HG03196 (cell line): ENCODE data around the gene PAM16.
"Not testable (repeated sequence)": the region's sequence is repeated elsewhere in the genome, so short reads cannot be mapped to it uniquely, and the experiment has no call there.

ENCODE experiments used
- ATAC-seq: cut with Tn5 transposase; IDR thresholded peaks from one replicate; pipeline ENCODE4 v1.9.1; 2021; ENCODE audit not compliant: unreplicated experiment

Gene PAM16

DNA sequence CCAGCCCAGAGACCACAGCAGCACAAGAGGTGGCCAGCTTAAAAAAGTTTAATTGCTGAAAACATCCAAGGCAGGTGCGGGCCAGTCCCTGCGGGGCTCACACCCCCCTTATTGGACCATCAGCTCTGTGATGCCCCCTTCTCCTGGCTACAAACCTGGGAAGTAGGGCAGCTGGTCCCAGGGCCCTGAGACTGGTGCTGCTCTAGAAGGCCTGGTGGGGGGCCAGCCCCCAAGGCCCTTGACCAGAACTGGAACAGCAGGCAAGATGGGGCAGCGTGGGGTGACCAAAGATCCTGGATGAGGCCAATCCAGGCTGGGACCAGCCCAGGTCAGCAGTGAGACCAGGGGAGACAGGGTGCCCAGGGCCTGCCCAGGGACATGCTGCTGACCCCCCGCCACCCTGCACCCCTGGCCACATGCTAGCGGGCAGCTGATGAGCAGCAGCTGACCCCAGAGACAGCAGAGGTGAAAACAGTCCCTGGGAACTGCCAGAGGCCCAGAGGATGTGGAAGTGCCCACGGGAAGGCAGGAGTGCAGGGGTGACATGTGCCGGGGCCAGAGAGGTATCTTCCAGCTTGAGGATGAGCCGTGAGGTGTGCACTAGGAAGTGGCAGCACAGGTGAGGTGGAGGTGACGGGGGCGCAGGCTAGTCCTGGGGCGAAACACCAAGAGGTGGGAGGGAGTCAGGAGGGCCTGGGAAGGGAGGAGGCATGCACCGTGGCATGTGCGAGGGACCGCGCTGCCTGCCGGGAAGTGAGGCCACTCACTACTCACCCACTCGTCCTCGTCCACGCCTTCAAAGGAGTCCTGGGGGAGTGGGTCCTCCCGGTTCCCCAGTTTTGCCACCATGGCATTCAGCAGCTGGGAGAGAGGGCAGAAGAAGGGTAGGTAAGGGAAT lies 3.6 kb upstream of the PAM16 start:
- no peak for ATAC-seq

DNA sequence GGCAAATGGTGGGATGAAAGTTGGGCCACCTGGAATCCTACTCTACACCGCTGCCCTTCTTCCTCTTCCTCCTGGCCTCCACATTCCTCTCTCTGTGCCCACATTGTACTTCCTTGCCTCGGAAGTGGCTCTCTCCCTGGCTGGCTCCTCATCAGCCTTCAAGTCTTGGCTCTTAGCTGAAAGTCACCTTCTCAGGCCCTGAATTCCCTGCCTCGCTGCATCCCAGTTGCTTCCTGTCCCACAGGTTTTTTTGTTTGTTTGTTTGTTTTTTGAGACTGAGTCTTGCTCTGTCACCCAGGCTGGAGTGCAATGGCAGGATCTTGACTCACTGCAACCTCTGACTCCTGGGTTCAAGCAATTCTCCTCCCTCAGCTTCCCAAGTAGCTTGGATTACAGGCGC lies 2.6 kb upstream of the PAM16 start:
- no peak for ATAC-seq

DNA sequence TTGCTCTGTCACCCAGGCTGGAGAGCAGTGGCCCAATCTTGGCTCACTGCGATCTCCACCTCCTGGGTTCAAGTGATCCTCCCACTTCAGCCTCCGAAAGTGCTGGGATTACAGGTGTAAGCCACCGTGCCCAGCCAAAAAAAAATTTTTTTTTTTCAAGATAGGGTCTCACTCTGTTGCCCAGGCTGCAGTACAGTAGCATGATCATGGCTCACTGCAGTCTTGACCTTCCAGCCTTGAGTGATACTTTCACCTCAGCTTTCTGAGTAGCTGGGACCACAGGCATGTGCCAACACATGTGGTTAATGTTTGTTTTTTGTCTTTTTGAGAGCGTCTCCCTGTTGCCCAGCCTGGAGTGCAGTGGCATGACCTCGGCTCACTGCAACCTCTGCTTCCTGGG lies 1.7 kb upstream of the PAM16 start:
- no peak for ATAC-seq

DNA sequence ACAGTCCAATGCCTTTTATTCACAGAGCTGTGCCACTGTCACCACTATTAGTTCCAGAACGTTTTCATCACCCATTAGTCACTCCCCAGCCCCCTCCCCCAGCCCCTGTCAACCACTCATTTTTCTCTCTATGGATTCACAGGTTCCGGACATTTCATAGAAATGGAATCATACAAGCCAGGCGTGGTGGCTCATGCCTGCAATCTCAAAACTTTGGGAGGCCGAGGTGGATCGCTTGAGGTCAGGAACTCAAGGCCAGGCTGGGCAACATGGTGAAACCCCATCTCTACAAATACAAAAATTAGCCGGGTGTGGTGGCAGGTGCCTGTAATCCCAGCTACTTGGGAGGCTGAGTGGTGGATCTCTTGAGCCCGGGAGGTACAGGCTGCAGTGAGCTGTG lies 759 bp upstream of the PAM16 start:
- no peak for ATAC-seq

DNA sequence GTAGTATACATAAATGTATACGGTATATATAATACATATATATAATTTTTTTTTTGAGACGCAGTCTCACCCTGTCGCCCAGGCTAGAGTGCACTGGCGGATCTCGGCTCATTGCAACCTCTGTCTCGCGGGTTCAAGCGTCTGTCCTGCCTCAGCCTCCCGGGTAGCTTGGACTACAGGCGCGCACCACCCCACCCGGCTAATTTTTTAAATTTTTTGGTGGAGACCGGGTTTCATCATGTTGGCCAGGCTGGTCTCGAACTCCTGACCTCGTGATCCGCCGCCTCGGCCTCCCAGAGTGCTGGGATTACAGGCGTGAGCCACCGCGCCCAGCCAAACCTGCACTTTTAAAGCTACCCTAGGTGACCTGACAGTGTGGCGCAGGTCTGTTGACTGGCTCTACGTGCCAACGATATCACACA lies 745 bp downstream of the PAM16 start:
- no peak for ATAC-seq

DNA sequence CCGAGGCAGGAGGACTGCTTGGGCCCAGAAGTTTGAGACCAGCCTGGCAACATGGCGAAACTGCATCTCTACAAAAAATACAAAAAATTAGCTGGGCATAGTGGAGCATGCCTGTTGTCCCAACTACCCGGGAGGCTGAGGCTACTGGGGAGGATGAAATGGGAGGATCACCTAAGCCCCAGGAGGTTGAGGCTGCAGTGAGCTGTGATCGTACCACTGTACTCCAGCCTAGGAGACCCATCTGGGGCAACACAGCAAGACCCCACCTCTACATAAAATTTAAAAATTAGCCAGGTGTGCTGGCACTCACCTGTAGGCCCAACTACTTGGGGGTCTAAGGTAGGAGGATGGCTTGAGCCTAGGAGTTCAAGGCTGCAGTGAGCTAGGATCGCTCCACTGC lies 1.8 kb downstream of the PAM16 start:
- no peak for ATAC-seq

DNA sequence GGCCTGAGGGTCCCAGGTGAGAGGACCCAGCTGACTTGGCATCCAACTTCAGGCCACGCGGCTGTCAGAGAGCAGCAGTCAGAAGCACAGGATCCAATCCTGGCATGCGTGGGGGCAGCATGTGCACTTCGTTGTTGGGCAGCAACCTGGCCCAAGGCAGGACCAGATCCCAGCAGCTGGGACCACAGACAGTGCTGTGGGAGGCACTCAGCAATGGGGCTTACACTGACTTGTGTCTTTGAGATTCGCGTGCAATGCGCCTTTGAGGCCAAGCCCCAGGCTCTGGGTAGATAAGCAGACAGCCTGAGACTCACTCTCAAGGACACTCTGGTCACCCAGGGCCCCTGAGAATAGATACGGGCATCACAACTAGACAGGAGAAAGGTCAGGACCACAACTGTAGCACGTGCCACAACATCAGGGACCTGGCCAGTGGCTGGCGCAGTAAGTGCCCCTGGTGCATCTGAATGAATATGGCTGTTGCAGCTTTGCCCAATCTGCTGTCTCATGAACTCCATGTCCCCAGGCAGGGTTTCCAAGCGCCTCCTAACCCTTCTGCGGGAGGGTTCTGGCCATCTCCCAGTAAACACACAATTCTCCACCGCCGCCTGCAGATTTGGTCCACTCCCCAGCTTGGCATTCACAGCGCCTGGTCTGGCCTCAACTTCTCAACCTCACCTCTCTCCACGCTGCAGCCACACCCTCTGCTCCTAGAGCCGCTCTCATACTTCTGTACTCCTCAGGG lies 3.2 kb downstream of the PAM16 start:
- ATAC-seq: no peak

DNA sequence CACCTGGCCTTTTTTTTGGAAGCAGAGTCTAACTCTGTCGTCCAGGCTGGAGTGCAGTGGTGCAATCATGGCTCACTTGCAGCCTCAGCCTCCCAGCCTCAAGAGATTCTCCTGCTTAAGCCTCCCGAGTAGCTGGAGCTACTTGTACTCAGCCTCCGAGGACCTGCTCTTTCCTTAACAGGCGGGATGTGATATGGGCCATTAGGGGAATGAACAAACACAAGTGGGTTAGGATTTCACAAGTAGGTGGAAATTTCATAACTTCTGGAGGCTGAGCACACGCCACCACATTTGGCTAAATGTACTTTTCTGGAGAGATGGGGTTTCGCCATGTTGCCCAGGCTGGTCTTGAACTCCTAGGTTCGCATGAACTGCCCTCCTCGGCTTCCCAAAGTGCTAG lies 4.1 kb downstream of the PAM16 start:
- ATAC-seq: no peak

DNA sequence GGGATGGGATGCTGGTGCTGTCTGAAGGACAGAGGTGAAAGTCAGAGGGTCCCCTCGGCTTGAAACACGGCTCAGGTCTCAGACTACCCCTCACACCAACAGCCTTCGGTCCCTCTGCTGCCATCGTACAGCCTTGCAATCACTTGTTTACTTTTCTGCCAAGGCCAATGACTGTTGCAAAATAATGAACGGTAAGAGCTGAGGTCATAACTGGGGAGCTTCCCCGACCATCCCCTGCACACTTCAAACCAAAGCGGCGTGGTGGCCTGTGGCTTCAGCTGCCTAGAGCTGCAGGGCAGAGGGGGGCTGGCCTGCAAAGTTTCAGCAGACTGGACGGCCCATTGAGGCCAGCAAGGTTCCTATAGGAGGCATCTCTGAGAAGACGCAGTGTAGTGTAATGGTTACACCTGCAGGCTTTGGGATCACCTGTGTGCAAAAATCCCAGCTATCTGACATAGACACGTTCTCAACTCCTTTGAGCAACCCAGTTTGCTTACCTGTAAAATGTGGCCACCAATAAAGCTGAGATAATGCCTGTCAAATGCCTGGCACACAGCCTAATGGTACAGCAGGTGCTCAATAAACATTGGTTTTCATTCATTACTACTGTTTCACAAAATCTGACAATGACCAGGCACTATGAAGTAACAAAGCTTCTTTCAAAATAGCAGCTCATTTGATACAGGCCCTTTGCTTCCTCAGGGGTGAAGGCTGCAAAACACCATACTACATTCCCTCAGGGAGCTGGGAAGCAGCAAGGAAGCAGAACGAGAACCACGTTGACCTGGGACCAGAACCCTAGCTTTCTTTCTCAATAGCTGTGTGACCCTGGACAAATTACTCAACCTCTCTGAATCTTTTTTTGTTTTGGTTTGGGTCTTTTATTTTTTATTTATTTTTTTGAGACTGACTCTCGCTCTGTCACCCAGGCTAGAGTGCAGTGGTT lies 5.0 kb downstream of the PAM16 start:
- no peak for ATAC-seq

DNA sequence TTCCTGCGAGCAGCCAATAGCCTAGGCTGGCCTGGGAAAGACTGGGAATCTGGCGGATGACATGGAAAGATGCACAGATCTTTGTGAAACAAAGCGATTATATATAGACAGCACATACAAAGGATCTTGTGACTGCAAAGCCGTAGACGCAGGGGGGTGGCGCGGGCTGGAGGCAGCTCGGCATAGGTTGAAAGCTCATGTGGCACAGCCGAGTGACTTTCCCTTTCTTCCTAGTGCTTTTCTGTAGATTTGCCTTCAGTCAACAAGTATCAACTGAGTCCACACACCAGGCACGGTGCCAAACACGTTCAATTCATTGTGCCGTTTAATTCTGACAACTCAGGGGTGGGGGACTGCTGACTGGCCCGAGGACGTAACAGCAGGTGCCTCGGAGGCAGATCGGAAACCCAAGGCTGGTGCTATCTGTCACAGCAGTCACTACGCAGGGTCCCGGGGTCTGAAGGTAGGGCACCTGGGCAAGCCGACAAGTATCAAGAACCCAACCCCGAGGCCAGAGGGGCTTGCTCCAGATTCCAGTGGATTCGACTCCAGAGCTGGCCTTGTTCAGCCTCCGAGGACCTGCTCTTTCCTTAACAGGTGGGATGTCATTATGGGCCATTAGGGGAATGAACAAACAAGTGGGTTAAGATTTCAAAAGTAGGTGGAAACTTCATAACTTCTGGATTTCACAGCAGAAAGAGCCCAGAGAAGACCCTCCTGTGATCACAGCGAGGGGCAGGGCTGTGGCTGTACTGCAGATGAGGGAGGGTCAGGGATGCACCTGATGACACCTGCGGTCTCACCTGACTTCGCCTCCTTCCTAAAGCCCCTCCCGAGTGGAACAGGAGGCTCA lies 5.9 kb downstream of the PAM16 start:
- ATAC-seq: no peak

DNA sequence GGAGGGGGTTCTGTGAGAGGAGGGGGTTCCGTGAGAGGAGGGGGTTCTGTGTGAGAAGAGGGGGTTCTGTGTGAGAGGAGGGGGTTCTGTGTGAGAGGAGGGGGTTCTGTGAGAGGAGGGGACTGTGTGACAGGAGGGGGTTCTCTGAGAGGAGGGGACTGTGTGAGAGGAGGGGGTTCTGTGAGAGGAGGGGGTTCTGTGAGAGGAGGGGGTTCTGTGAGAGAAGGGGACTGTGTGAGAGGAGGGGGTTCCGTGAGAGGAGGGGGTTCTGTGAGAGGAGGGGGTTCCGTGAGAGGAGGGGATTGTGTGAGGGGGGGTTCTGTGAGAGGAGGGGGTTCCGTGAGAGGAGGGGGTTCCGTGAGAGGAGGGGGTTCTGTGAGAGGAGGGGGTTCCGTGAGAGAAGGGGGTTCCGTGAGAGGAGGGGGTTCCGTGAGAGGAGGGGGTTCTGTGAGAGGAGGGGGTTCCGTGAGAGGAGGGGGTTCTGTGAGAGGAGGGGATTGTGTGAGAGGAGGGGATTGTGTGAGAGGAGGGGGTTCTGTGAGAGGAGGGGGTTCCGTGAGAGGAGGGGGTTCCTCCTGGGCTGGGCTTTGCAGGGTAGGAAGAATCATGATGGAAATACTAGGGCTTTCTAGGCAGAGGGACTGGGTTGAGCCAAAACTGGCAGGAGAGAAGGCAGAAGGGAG lies 6.7 kb downstream of the PAM16 start:
- ATAC-seq: not testable (repeated sequence)

DNA sequence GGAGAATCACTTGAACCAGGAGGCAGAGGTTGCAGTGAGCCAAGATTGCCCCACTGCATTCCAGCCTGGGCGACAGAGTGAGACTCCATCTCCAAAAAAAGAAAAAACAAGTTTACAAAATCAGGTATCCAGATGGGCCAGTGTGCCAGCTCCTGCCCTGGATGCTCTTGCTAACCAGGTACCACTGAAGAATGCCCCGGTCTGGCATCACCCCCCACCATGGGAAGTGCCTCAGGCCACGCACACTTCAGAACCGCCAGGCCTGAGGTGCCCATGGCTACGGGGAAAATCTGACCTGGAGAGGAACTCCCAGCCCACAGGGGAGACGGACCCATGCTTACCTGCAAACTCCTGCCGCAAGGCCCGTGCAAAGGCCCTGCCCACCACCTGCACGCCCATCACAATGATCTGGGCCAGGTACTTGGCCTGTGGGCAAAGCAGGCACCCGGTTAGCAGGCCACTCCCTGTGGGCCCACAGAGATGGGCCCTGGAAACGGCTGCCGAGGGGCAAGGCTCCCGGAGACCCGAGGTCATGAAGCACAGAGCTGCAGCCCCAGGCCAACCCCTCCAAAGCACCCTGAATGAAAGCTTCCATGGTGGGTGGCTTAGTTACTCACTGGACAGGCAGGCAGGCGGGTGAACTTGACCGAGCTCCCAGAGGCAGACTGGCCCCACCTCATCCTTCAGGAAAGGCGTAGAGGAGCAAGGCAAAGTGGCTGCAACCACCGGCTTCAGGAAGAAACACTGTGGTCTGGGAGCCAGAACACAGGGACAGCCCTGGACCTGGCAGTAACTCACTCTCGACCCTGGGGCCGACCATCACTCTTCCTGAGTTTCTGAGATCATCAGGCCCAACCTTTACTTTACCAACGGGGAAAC lies 8.0 kb downstream of the PAM16 start:
- no peak for ATAC-seq

DNA sequence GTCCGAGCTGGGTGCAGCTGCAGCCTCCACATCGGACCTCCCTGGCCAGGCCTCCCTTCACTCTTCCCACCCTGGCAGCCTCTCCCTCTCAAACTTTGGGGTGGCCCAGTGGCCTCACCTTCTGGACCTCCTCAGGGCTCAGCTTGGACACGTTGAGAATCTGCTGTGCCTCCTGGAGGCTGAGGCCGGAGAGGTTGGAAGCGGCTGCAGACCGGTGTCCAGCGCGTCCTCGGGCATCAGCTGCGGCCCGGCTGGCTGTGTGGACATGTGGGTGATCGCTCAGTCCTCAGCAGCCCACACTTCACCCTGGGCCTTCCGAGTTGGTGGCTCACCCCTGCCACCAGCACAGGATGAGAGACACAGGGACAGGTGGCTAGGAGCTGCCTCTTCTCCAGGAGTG lies 9.9 kb downstream of the PAM16 start:
- ATAC-seq: no peak

DNA sequence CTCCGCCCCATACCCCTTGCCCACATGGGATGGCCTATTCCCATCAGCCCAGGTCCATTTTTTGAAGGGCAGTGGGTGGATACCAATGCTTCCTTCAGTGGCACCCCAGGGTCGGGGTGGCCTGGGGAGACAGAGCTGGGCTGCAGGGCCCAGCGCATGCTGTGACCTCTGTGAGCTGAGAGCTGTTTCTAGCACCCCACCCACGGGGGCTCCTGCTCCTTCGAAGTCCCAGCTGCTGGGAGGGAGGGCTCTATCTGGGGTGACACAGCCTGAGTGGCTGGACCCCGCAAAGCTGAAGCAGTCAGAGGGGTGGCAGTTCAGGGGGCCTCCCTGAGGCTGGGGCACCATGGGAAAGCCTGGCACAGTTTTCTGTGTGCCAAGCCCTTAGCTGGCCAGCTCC lies 10.7 kb downstream of the PAM16 start:
- ATAC-seq: no peak

DNA sequence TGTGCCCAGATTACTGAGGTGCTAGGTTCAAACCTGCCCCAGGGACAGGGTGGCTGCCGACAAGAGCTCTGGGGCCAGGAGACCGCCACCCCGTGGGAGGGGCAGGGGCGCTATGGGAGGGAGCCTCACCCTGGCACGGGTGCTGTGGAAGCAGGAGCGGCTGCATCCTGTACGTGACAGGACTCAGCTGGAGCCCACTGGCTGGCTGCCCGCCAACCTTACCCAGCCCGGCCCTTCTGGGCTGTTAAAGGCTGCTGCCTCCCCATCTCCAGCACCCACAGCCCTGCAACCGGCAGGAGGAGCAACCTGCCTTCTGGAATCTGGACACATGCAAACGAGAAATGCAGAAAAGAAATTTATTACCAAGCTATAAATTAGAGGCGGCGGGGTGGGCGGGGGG lies 11.2 kb downstream of the PAM16 start:
- no peak for ATAC-seq

DNA sequence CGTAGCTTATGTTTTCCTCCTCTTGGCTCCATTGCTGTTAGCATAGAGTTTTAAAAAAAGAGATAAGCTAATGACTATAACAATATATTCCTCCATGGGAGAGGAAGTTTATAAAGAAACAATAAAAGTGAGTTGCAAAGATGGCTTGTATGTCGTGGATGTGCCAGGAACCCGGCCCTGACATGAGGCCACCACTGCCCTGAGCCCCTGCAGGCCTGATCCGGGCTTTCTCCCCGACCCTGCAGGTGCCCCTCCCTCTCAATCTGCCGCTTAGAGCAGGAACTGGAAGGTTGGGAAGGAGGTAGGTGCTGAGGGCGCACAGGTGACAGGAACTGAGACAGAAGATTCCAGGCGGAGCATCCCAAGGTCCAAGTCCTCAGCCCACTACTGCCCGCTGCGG lies 11.7 kb downstream of the PAM16 start:
- ATAC-seq: no peak

DNA sequence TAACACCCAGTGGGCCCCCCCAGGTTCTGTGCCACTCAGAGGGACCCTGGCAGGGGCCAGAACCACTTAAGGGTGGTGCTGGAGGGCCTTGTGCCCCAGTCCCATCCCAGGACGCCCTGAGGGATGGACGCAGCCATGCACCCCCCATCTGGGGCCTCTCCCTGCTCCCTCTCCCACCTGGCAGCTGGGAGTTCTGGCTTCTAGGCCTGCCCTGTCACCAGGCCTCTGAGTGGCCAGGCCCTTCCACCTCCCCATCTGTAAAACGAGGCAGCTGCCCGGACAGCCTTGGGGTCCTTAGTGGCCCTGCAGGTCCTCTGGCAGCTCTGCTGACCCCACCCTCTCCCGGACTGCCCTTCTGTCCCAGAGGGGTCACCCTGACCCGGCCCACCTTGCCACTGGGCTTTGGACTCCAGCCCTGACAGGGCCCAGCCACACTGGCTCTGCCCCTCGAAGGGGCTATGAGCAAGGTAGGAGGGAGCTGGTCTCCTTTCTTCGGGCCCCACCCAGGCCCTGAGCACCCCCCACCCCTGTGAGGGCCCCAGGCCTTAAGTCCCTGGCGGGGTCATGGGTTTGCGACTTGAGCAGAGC lies 12.3 kb downstream of the PAM16 start:
- ATAC-seq: no peak

DNA sequence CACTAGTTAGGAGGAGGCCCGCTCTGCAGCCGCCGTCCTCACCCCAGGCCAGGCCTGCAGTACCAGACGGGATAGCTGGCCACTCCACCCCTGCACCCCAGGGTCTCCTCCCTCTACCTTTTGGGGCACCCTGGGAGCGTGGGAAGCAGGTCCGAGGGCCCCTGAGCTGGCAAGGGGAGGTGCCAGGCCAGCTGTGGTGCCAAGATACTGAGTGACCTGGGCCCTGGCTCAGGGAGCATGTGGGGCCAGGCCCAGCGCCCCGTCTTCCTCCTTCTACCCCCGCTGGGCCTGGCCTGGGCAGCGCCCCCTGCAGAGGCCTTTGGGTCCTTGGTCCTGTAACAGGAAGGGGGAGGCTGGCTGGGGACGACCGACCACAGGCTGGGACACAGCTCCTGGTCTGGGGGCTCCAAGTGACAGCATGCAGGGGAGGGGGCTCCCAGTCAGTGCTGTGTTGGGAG lies 13.0 kb downstream of the PAM16 start:
- no peak for ATAC-seq
